GM23338 (cell line): ENCODE measurements around the gene ADGRB3. TPM values are rescaled to one million over a fixed set of nuclear protein-coding genes. Genes with fewer than 3 reads are reported as not detected.

Experiments used
- ATAC-seq: fragments of 200-7000 bp; cut with Tn5 transposase; 3 replicates; pipeline ENCODE4 v1.9.1; 2020
- DNase-seq: peaks from one replicate; pipeline ENCODE4 v3.0.0-alpha.2; 2015; ENCODE audit warnings: low spot score
- H2AFZ ChIP-seq: fragments of 200-600 bp; sonication (generic); 2 replicates; pipeline ENCODE4 v1.8.0; 2016; ENCODE audit warnings: antibody characterized with exemption, mild to moderate bottlenecking, moderate library complexity
- H3F3A ChIP-seq: fragments of 200-600 bp; sonication (generic); replicated peaks from 2 replicates; pipeline ENCODE4 v1.8.0; 2017; ENCODE audit warnings: antibody characterized with exemption, mixed run types, low read depth
- H3K27ac ChIP-seq: fragments of 200-600 bp; sonication (generic); 2 replicates; pipeline ENCODE4 v1.6.1; 2016; ENCODE audit warnings: low read depth
- H3K27me3 ChIP-seq: fragments of 200-600 bp; sonication (generic); 2 replicates; pipeline ENCODE4 v1.8.0; 2016; ENCODE audit warnings: mild to moderate bottlenecking, mixed run types, moderate library complexity; ENCODE audit not compliant: insufficient read depth
- H3K36me3 ChIP-seq: fragments of 200-600 bp; sonication (generic); 2 replicates; pipeline ENCODE4 v1.8.0; 2016; ENCODE audit warnings: mild to moderate bottlenecking; ENCODE audit not compliant: insufficient read depth
- H3K4me1 ChIP-seq: fragments of 200-600 bp; sonication (generic); 2 replicates; pipeline ENCODE4 v1.8.0; 2016; ENCODE audit warnings: mild to moderate bottlenecking, moderate library complexity; ENCODE audit not compliant: insufficient read depth
- H3K4me2 ChIP-seq: fragments of 200-600 bp; sonication (generic); 2 replicates; pipeline ENCODE4 v1.7.1; 2017; ENCODE audit warnings: mixed run types
- H3K4me3 ChIP-seq: fragments of 200-600 bp; sonication (generic); 2 replicates; pipeline ENCODE4 v1.6.1; 2016; ENCODE audit warnings: mixed run types
- H3K79me2 ChIP-seq: fragments of 200-600 bp; sonication (generic); replicated peaks from 2 replicates; pipeline ENCODE4 v1.8.0; 2017; ENCODE audit warnings: mild to moderate bottlenecking; ENCODE audit not compliant: insufficient read depth
- H3K9me2 ChIP-seq: fragments of 200-600 bp; sonication (generic); 2 replicates; pipeline ENCODE4 v1.8.0; 2017; ENCODE audit not compliant: insufficient read depth
- H4K20me1 ChIP-seq: fragments of 200-600 bp; sonication (generic); replicated peaks from 2 replicates; pipeline ENCODE4 v1.8.0; 2017; ENCODE audit warnings: mild to moderate bottlenecking; ENCODE audit not compliant: insufficient read depth
- H3K27ac Mint-ChIP-seq: 2 replicates; pipeline ENCODE4 v1.8.0; 2020; ENCODE audit warnings: inconsistent platforms, mild to moderate bottlenecking, moderate library complexity, mixed read lengths
- H3K27me3 Mint-ChIP-seq: 3 replicates; pipeline ENCODE4 v1.8.0; 2022; ENCODE audit warnings: low read depth, mild to moderate bottlenecking, moderate library complexity, mixed read lengths, inconsistent platforms; ENCODE audit not compliant: insufficient read depth, poor library complexity
- H3K36me3 Mint-ChIP-seq: 3 replicates; pipeline ENCODE4 v1.8.0; 2021; ENCODE audit warnings: low read depth, mild to moderate bottlenecking, inconsistent platforms, moderate library complexity, mixed read lengths
- H3K4me1 Mint-ChIP-seq: 3 replicates; pipeline ENCODE4 v1.8.0; 2020; ENCODE audit warnings: mild to moderate bottlenecking, inconsistent platforms, mixed read lengths
- H3K4me3 Mint-ChIP-seq: 3 replicates; pipeline ENCODE4 v1.8.0; 2021; ENCODE audit warnings: moderate library complexity, mild to moderate bottlenecking, inconsistent platforms, mixed read lengths
- H3K9me3 Mint-ChIP-seq: 3 replicates; pipeline ENCODE4 v1.8.0; 2020; ENCODE audit warnings: moderate library complexity, mild to moderate bottlenecking, inconsistent platforms, mixed read lengths
- CREB1 ChIP-seq: fragments of 250-450 bp; sonication (Bioruptor Pico); IDR thresholded peaks from 2 replicates; pipeline ENCODE4 v1.5.0; 2020; ENCODE audit warnings: low read depth, mild to moderate bottlenecking, moderate library complexity
- EZH2phosphoT487 ChIP-seq: fragments of 200-600 bp; sonication (generic); IDR thresholded peaks from one replicate; pipeline ENCODE4 v1.8.1; 2018; ENCODE audit warnings: antibody characterized with exemption; ENCODE audit not compliant: unreplicated experiment
- JUNB ChIP-seq: IDR thresholded peaks from one replicate; pipeline ENCODE4 v1.6.1; 2016; ENCODE audit warnings: antibody characterized with exemption; ENCODE audit not compliant: unreplicated experiment
- NANOG ChIP-seq: IDR thresholded peaks from 2 replicates; pipeline ENCODE4 v1.6.1; 2016; ENCODE audit warnings: antibody characterized with exemption, borderline replicate concordance
- POLR2AphosphoS5 ChIP-seq: IDR thresholded peaks from 2 replicates; pipeline ENCODE4 v1.6.1; 2016; ENCODE audit warnings: antibody characterized with exemption, low read depth
- ZNF114 ChIP-seq: fragments of 250-450 bp; sonication (Bioruptor Pico); IDR thresholded peaks from 2 replicates; pipeline ENCODE4 v1.5.0; 2020; ENCODE audit warnings: mild to moderate bottlenecking, moderate library complexity
- ZNF331 ChIP-seq: fragments of 250-450 bp; sonication (Bioruptor Pico); IDR thresholded peaks from 2 replicates; pipeline ENCODE4 v1.5.0; 2020; ENCODE audit warnings: low read depth, mild to moderate bottlenecking, moderate library complexity
- polyA plus RNA-seq: library from polyadenylated mRNA; unstranded; fragments of >200 nt; fragmentation: Nextera tagmentation; extraction: Ambion mirVana; gene quantifications from 2 replicates; pipeline ENCODE4 v1.2.1, GENCODE V29; 2016
- total RNA-seq: library from RNA; depleted of rRNA; stranded (reverse); fragments of >200 nt; shearing (Covaris generic); gene quantifications from 2 replicates; pipeline ENCODE4 v1.2.3, GENCODE V29; 2014
- TF ChIP-seq, protein P1 (sequence below): fragments of 250-450 bp; sonication (Bioruptor Pico); IDR thresholded peaks from 2 replicates; pipeline ENCODE4 v1.5.0; 2020; ENCODE audit warnings: mild to moderate bottlenecking, moderate library complexity
- TF ChIP-seq, protein P2 (sequence below): IDR thresholded peaks from one replicate; pipeline ENCODE4 v1.6.1; 2018; ENCODE audit warnings: antibody characterized with exemption; ENCODE audit not compliant: unreplicated experiment
- TF ChIP-seq, protein P3 (sequence below): IDR thresholded peaks from 2 replicates; pipeline ENCODE4 v1.6.1; 2016; ENCODE audit warnings: antibody characterized with exemption
- TF ChIP-seq, protein P4 (sequence below), 2 experiments: fragments of 200-600 bp in 1 of 2; sonication (generic) in 1 of 2; conservative IDR thresholded peaks; 2 replicates each; pipeline versions ENCODE4 v1.5.1 to v1.6.1; 2016 to 2017; ENCODE audit warnings: antibody characterized with exemption in 2 of 2, low read depth in 2 of 2, mild to moderate bottlenecking in 2 of 2, moderate library complexity in 1 of 2

The ADGRB3 gene
- total and polyA plus RNA-seq, 2 experiments from 2014 or later = 0.92 to 4.0 TPM

DNA sequence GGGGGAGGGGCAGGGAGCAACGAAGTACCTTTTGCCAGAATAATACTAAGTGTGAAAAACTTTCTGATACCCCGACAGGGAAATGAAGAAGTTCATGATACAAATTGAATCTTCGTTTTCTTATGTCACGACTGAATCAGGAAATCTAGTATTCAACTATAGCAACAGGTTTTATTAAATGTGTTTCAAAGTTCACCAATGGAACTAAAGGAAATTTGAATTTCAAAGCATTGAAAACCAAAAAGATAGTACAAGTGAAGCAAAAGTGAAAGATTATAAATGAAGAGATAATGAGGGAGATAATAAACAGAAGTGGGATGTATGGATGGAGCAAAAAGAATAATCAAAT lies 333.2 kb downstream of the ADGRB3 start:
- Histone ChIP-seq H3K79me2 (no peaks in the 10 kb centered on the region), H3F3A (no peaks in the 10 kb centered on the region), H2AFZ (no peak overlapping the region), H4K20me1 (no peaks in the 10 kb centered on the region), H3K4me1 (no peaks in the 10 kb centered on the region), H3K4me3 (no peak overlapping the region), H3K27me3 (no peaks in the 10 kb centered on the region), H3K4me2 (no peak overlapping the region), H3K27ac (no peak overlapping the region), H3K9me2 (no peaks in the 10 kb centered on the region), H3K36me3 (no peaks in the 10 kb centered on the region)
- H3K4me1 Mint-ChIP-seq = peaks cover 9% of the 10 kb centered on the region; the same call in 2 of the 3 replicates
- H3K27me3 Mint-ChIP-seq = no peaks in the 10 kb centered on the region
- H3K27ac Mint-ChIP-seq = no peak overlapping the region; the same call in 1 of the 2 replicates
- DNase-seq (no peak), ATAC-seq (no peak)
- no peak for TF ChIP-seq ZNF331
- TF ChIP-seq, protein P1, sequence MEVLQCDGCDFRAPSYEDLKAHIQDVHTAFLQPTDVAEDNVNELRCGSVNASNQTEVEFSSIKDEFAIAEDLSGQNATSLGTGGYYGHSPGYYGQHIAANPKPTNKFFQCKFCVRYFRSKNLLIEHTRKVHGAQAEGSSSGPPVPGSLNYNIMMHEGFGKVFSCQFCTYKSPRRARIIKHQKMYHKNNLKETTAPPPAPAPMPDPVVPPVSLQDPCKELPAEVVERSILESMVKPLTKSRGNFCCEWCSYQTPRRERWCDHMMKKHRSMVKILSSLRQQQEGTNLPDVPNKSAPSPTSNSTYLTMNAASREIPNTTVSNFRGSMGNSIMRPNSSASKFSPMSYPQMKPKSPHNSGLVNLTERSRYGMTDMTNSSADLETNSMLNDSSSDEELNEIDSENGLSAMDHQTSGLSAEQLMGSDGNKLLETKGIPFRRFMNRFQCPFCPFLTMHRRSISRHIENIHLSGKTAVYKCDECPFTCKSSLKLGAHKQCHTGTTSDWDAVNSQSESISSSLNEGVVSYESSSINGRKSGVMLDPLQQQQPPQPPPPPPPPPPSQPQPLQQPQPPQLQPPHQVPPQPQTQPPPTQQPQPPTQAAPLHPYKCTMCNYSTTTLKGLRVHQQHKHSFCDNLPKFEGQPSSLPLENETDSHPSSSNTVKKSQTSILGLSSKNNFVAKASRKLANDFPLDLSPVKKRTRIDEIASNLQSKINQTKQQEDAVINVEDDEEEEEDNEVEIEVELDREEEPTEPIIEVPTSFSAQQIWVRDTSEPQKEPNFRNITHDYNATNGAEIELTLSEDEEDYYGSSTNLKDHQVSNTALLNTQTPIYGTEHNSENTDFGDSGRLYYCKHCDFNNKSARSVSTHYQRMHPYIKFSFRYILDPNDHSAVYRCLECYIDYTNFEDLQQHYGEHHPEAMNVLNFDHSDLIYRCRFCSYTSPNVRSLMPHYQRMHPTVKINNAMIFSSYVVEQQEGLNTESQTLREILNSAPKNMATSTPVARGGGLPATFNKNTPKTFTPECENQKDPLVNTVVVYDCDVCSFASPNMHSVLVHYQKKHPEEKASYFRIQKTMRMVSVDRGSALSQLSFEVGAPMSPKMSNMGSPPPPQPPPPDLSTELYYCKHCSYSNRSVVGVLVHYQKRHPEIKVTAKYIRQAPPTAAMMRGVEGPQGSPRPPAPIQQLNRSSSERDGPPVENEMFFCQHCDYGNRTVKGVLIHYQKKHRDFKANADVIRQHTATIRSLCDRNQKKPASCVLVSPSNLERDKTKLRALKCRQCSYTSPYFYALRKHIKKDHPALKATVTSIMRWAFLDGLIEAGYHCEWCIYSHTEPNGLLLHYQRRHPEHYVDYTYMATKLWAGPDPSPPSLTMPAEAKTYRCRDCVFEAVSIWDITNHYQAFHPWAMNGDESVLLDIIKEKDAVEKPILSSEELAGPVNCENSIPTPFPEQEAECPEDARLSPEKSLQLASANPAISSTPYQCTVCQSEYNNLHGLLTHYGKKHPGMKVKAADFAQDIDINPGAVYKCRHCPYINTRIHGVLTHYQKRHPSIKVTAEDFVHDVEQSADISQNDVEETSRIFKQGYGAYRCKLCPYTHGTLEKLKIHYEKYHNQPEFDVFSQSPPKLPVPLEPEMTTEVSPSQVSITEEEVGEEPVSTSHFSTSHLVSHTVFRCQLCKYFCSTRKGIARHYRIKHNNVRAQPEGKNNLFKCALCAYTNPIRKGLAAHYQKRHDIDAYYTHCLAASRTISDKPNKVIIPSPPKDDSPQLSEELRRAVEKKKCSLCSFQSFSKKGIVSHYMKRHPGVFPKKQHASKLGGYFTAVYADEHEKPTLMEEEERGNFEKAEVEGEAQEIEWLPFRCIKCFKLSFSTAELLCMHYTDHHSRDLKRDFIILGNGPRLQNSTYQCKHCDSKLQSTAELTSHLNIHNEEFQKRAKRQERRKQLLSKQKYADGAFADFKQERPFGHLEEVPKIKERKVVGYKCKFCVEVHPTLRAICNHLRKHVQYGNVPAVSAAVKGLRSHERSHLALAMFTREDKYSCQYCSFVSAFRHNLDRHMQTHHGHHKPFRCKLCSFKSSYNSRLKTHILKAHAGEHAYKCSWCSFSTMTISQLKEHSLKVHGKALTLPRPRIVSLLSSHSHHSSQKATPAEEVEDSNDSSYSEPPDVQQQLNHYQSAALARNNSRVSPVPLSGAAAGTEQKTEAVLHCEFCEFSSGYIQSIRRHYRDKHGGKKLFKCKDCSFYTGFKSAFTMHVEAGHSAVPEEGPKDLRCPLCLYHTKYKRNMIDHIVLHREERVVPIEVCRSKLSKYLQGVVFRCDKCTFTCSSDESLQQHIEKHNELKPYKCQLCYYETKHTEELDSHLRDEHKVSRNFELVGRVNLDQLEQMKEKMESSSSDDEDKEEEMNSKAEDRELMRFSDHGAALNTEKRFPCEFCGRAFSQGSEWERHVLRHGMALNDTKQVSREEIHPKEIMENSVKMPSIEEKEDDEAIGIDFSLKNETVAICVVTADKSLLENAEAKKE = no peak
- no peak overlapping the region for H3K4me3 Mint-ChIP-seq
- H3K36me3 Mint-ChIP-seq = no peaks in the 10 kb centered on the region
- H3K9me3 Mint-ChIP-seq = no peaks in the 10 kb centered on the region

DNA sequence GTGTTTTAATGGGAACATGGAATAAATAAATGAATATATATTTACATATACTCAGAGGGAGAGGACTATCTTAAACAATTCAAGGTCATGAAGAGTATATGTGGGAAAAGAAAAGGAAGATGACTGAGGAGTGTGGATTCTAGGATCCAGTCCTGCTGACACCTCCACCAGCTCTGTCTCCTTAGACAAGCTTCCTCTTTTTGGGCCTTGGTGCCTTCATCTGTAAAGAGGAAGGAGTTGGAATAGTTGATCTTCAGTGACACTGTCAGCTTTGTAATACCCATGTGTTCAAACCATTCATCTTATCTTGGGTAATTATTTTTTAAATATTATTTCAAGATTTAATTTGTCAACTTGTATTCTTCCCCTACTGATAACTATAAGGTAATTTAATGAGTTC lies 338.0 kb downstream of the ADGRB3 start:
- ATAC-seq = no peak
- no peak overlapping the region for H3K4me2 ChIP-seq
- DNase-seq = no peak
- H3F3A ChIP-seq = no peaks in the 10 kb centered on the region
- no peaks in the 10 kb centered on the region for H4K20me1 ChIP-seq
- no peaks in the 10 kb centered on the region for H3K36me3 ChIP-seq
- no peaks in the 10 kb centered on the region for H3K79me2 ChIP-seq
- no peaks in the 10 kb centered on the region for H3K9me2 ChIP-seq
- no peaks in the 10 kb centered on the region for H3K4me1 ChIP-seq
- no peaks in the 10 kb centered on the region for H3K27me3 ChIP-seq
- Mint-ChIP-seq H3K27me3 (no peaks in the 10 kb centered on the region), H3K27ac (no peak overlapping the region), H3K4me3 (no peak overlapping the region), H3K36me3 (no peaks in the 10 kb centered on the region), H3K4me1 (peaks cover 6% of the 10 kb centered on the region; the same call in 2 of the 3 replicates), H3K9me3 (no peaks in the 10 kb centered on the region)
- H3K27ac ChIP-seq = no peak overlapping the region
- H3K4me3 ChIP-seq = no peak overlapping the region
- H2AFZ ChIP-seq = no peak overlapping the region
- TF ChIP-seq, protein P2, sequence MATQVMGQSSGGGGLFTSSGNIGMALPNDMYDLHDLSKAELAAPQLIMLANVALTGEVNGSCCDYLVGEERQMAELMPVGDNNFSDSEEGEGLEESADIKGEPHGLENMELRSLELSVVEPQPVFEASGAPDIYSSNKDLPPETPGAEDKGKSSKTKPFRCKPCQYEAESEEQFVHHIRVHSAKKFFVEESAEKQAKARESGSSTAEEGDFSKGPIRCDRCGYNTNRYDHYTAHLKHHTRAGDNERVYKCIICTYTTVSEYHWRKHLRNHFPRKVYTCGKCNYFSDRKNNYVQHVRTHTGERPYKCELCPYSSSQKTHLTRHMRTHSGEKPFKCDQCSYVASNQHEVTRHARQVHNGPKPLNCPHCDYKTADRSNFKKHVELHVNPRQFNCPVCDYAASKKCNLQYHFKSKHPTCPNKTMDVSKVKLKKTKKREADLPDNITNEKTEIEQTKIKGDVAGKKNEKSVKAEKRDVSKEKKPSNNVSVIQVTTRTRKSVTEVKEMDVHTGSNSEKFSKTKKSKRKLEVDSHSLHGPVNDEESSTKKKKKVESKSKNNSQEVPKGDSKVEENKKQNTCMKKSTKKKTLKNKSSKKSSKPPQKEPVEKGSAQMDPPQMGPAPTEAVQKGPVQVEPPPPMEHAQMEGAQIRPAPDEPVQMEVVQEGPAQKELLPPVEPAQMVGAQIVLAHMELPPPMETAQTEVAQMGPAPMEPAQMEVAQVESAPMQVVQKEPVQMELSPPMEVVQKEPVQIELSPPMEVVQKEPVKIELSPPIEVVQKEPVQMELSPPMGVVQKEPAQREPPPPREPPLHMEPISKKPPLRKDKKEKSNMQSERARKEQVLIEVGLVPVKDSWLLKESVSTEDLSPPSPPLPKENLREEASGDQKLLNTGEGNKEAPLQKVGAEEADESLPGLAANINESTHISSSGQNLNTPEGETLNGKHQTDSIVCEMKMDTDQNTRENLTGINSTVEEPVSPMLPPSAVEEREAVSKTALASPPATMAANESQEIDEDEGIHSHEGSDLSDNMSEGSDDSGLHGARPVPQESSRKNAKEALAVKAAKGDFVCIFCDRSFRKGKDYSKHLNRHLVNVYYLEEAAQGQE = no peak
- TF ChIP-seq, protein P3, sequence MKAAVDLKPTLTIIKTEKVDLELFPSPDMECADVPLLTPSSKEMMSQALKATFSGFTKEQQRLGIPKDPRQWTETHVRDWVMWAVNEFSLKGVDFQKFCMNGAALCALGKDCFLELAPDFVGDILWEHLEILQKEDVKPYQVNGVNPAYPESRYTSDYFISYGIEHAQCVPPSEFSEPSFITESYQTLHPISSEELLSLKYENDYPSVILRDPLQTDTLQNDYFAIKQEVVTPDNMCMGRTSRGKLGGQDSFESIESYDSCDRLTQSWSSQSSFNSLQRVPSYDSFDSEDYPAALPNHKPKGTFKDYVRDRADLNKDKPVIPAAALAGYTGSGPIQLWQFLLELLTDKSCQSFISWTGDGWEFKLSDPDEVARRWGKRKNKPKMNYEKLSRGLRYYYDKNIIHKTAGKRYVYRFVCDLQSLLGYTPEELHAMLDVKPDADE = no peak
- TF ChIP-seq, protein P4, sequence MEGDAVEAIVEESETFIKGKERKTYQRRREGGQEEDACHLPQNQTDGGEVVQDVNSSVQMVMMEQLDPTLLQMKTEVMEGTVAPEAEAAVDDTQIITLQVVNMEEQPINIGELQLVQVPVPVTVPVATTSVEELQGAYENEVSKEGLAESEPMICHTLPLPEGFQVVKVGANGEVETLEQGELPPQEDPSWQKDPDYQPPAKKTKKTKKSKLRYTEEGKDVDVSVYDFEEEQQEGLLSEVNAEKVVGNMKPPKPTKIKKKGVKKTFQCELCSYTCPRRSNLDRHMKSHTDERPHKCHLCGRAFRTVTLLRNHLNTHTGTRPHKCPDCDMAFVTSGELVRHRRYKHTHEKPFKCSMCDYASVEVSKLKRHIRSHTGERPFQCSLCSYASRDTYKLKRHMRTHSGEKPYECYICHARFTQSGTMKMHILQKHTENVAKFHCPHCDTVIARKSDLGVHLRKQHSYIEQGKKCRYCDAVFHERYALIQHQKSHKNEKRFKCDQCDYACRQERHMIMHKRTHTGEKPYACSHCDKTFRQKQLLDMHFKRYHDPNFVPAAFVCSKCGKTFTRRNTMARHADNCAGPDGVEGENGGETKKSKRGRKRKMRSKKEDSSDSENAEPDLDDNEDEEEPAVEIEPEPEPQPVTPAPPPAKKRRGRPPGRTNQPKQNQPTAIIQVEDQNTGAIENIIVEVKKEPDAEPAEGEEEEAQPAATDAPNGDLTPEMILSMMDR (conservative IDR thresholded peaks at IDR 0.05; ENCODE audit: low read depth in 2 of 2) = no peak
- TF ChIP-seq ZNF114 = no peak
- TF ChIP-seq EZH2phosphoT487 = no peak
- TF ChIP-seq CREB1 (CRISPR knock-in tag) = no peak
- TF ChIP-seq JUNB = no peak
- no peak for TF ChIP-seq ZNF331
- TF ChIP-seq NANOG = no peak
- no peak for TF ChIP-seq POLR2AphosphoS5
